GM12801 (cell line): Measurements from ENCODE around the gene MDFIC.

ENCODE experiments used
- TF ChIP-seq, protein P1 (sequence below): IDR thresholded peaks from one replicate; pipeline ENCODE4 v1.5.1; 2011; ENCODE audit warnings: control low read depth; ENCODE audit not compliant: insufficient read length; ENCODE audit errors: extremely low read depth

MDFIC gene

DNA sequence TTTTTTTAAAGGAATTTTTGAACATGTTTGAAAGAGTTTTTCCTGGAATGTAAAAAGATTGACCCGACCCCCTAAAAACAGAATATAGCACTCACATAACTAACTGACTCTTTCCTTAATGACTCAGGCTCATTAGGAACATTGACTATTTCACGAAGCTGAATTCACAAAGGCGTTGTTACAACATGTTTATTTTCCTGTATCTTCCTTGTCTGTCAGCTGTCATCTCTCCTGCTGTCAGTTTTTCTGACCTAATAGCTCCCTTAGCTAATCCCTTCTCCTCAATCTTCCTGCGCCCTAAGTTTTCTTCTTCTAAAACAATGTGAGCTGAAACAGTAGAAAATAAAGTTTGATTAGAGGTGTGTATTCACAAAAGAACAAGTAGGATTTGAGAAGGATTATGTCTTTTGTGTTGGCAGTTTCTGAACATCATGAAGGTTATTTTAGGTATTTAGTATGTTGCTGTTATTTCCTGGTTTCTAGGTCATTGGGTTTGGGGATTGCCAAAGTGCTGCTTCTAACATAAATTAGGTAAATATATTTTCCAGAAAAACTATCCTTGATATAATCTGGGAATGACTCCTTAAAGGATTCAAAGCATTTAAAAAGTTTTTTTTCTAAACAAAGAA lies 4.6 kb upstream of the MDFIC start:
- TF ChIP-seq, protein P1, sequence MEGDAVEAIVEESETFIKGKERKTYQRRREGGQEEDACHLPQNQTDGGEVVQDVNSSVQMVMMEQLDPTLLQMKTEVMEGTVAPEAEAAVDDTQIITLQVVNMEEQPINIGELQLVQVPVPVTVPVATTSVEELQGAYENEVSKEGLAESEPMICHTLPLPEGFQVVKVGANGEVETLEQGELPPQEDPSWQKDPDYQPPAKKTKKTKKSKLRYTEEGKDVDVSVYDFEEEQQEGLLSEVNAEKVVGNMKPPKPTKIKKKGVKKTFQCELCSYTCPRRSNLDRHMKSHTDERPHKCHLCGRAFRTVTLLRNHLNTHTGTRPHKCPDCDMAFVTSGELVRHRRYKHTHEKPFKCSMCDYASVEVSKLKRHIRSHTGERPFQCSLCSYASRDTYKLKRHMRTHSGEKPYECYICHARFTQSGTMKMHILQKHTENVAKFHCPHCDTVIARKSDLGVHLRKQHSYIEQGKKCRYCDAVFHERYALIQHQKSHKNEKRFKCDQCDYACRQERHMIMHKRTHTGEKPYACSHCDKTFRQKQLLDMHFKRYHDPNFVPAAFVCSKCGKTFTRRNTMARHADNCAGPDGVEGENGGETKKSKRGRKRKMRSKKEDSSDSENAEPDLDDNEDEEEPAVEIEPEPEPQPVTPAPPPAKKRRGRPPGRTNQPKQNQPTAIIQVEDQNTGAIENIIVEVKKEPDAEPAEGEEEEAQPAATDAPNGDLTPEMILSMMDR = no peak

DNA sequence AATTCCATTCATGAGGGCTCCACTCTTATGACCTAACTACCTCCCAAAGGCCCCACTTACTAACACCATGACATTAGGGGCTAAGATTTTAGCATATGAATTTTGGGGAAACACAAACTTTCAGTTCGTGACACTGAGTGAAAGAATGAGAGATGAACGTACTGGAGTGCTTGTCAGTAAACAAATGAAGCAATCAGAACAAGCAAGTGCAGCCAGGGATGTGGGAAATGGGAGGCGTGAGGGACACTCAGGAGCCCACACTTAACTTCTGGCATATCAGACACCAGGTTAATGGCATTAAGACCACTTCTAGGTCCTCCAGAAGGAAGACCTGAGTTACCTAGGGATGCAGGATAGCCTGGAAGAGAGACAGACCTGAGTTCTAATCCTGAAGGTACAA lies 2.3 kb upstream of the MDFIC start:
- TF ChIP-seq, protein P1 = no peak

DNA sequence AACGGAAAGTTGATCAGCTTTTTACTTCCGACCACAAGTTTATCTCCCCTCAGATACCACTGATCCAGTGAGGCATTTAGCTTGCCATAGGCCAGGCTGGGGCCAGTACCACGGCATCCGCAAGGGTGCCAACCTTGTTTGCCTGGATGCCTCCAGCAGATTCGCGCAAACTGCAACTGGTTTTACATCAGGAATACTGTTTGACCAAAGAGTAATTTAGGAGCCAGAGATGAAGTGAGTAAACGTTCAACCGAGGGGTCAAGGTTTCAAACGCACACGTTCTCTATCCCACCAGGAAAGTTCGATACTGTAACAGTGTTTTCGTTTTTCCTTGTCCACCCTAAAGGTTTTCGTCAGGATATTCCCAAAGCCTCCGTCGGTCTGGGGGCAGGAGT lies 266 bp upstream of the MDFIC start:
- TF ChIP-seq, protein P1 = no peak

DNA sequence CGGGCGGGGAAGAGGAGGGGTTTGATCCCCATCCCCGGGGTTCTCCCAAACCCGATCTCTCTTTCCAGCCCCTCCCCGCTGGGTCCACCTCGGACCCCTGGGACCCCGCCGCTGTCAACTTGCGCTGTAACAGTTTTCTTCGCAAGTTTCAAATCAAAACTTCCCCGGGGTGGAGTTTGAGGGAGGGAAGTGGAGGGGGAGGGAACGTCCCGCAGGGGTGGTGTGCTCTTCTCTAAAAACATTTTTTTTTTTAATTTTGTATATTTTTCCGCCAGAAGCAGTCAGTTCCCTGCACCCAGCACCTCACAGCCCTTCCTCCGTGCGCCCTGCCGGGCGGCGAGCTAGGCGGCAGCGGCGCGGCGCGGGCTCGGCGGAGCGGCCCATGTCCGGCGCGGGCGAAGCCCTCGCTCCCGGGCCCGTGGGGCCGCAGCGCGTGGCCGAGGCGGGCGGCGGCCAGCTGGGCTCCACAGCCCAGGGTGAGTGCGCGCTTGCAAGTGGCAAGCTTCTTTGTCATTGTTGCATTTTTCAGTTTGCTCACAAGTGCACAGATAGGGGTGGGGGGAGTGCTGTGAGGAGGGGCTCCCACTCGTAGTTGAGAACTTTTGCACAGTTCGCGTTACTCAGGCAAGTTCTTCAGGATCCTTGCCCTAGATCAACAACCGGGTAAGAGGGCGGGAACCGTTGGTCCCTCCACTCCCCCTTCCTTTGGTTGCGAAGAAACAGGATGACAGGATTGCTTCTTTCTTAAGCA lies 933 bp downstream of the MDFIC start:
- TF ChIP-seq, protein P1 = no peak

DNA sequence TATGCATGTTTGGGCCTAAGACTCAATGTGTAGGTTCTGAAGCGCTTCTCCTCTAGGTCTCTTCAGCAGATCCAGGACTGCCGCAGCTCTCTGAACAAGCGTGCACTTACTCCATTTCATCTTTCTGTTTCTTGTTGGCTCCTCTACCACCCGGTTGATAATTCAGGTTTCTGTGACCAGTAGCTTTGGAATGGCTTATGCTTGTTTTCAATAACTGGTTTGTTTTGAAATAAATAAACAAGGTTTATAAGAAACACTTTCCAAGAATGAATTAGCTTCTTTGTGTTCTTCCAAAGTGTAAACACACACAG lies 1.5 kb downstream of the MDFIC start:
- TF ChIP-seq, protein P1 = no peak

DNA sequence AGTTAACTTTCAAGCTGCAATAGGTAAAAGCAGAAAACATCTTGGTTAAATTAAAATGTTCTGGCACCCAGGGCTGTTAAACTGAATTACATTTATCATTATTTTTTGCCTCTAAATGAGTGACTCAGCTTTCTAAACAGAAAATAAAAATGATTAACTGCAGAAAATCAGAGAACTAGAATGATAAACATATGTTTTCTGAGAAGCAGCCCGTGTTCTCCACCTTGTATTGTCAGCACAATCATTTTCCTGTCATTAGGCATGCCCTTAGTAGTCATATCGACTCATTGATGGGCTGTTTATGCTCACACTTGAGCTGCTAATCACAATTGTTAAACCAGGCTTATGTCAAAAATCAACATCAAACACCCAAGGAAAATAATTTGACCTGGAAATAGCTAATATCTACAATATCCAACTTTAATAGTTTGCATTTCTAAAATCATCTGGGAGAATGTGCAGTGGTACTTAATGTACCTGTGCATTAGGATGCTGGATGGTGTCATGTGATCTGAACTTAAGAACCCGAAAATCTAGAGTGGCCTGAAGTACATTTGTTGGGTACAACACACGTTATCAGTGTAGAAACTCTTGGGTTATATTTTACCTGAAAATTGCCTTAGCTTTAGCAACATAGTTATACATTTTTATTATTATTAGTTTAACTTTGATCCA lies 2.3 kb downstream of the MDFIC start:
- TF ChIP-seq, protein P1 = no peak

DNA sequence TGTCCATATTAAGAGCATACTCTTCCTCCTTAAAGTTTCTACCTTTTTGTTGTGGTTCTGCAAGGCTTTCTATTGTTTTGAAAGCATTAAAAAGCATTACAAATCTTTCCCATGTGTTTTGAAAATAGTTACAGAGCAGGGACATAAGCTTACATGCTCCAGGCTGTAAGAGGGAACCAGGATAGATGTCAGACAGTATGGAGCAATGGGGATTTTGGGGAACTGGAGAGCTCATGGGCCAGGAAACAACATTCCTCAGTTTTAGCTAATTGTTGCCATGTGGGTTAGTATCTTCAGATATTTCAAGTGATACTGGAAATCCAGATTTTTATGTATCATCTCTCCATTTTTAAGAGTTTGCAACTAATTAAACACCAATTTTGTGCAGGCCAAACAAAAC lies 3.5 kb downstream of the MDFIC start:
- TF ChIP-seq, protein P1 = no peak
